A549 (cell line): ENCODE measurements around the gene ZG16.

ENCODE experiments used
- CHD2 ChIP-seq: fragments of 150-350 bp; IDR thresholded peaks from 2 replicates; pipeline ENCODE4 v1.6.1; 2014; ENCODE audit warnings: low read length; ENCODE audit not compliant: partially characterized antibody
- EP300 ChIP-seq, 2 experiments: fragments of >200 bp; sonication (Bioruptor Twin); formaldehyde crosslinking; IDR thresholded peaks; 2 replicates in 1 of 2; 3 replicates in 1 of 2; pipeline ENCODE4 v1.6.1; 2016 to 2017
- ESRRA ChIP-seq: fragments of 150-350 bp; IDR thresholded peaks from 2 replicates; pipeline ENCODE4 v1.6.1; 2014; ENCODE audit warnings: mild to moderate bottlenecking, low read length, borderline replicate concordance
- HDAC2 ChIP-seq: fragments of 200-600 bp; sonication (generic); IDR thresholded peaks from 2 replicates; pipeline ENCODE4 v1.6.1; 2016
- JUNB ChIP-seq: fragments of >200 bp; sonication (Bioruptor Twin); formaldehyde crosslinking; IDR thresholded peaks from 2 replicates; pipeline ENCODE4 v1.6.1; 2016
- NR3C1 ChIP-seq: fragments of >200 bp; sonication (Bioruptor Twin); formaldehyde crosslinking; IDR thresholded peaks from 3 replicates; pipeline ENCODE4 v1.6.1; 2017
- POLR2A ChIP-seq: IDR thresholded peaks from 2 replicates; pipeline ENCODE4 v1.6.1; 2012; ENCODE audit warnings: mild to moderate bottlenecking, low read length
- RAD21 ChIP-seq, 2 experiments: fragments of >200 bp in 1 of 2; sonication (Bioruptor Twin) in 1 of 2; formaldehyde crosslinking in 1 of 2; IDR thresholded peaks in 1 of 2; conservative IDR thresholded peaks in 1 of 2; 2 replicates in 1 of 2; 3 replicates in 1 of 2; pipeline ENCODE4 v1.6.1; 2012 to 2018; ENCODE audit warnings: inconsistent platforms in 1 of 2
- RCOR1 ChIP-seq: fragments of 150-350 bp; IDR thresholded peaks from 2 replicates; pipeline ENCODE4 v1.6.1; 2014; ENCODE audit warnings: antibody characterized with exemption, low read length, low read depth
- RFX5 ChIP-seq: fragments of 450-650 bp; IDR thresholded peaks from 2 replicates; pipeline ENCODE4 v1.7.1; 2014; ENCODE audit warnings: antibody characterized with exemption, mild to moderate bottlenecking, moderate library complexity
- TP53 ChIP-seq: fragments of 250-450 bp; sonication (Bioruptor Pico); IDR thresholded peaks from 2 replicates; pipeline ENCODE4 v1.5.0; 2021; ENCODE audit warnings: mild to moderate bottlenecking, moderate library complexity
- ZFP36 ChIP-seq: fragments of 450-650 bp; IDR thresholded peaks from 2 replicates; pipeline ENCODE4 v1.6.1; 2014; ENCODE audit warnings: borderline replicate concordance; ENCODE audit not compliant: partially characterized antibody
- TF ChIP-seq, protein P1 (sequence below): fragments of 200-600 bp; sonication (generic); IDR thresholded peaks from 2 replicates; pipeline ENCODE4 v1.6.1; 2016; ENCODE audit warnings: antibody characterized with exemption, mild to moderate bottlenecking, moderate library complexity

DNA sequence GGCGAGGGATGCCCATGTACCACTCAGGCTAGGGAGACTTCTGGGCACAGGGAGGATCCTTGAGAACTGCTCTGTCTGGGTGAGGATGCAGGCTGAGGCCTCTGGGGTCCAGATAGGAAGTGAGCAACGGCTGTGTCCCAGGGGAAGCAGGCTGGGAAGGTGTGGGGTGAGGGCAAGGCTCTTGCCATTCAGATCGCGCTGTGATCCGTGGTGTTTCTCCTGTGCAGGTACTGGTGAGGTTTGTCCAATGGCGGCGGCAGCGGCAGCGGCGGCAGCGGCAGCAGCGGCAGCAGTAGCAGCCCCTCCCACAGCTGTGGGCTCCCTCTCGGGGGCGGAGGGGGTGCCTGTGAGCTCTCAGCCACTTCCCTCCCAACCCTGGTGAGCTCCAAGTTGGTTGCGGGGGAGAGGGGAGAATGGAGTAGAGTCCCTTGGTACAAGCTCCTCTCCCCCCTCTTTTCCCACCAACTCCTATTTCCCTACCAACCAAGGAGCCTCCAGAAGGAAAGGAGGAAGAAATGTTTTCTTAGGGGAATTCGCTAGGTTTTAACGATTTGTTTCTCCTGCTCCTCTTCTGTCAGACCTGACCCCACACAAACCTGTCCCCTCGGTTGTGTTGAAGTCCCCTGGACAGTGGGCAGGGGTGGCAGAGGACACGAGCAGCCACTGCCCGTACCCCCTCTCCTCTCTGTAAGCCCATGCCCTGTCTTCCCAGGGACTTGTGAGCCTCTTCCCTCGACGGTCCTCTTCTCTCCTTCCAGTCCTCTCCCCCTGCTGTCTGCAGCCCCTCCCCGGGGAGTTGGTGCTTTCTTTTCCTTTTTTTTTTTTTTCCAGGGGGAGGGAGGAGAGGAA, 32.0 kb downstream of the ZG16 start:
- TF ChIP-seq RCOR1 = no peak
- TF ChIP-seq ZFP36 = no peak
- no peak for TF ChIP-seq NR3C1
- TF ChIP-seq POLR2A = no peak
- TF ChIP-seq EP300 (IDR thresholded peaks at IDR 0.05) = no peak
- no peak for TF ChIP-seq ESRRA
- no peak for TF ChIP-seq RFX5
- TF ChIP-seq HDAC2 = no peak
- TF ChIP-seq RAD21 (conservative IDR thresholded peaks at IDR 0.05 in 1 of 2, IDR thresholded peaks at IDR 0.05 in 1 of 2) = no peak
- TF ChIP-seq, protein P1, sequence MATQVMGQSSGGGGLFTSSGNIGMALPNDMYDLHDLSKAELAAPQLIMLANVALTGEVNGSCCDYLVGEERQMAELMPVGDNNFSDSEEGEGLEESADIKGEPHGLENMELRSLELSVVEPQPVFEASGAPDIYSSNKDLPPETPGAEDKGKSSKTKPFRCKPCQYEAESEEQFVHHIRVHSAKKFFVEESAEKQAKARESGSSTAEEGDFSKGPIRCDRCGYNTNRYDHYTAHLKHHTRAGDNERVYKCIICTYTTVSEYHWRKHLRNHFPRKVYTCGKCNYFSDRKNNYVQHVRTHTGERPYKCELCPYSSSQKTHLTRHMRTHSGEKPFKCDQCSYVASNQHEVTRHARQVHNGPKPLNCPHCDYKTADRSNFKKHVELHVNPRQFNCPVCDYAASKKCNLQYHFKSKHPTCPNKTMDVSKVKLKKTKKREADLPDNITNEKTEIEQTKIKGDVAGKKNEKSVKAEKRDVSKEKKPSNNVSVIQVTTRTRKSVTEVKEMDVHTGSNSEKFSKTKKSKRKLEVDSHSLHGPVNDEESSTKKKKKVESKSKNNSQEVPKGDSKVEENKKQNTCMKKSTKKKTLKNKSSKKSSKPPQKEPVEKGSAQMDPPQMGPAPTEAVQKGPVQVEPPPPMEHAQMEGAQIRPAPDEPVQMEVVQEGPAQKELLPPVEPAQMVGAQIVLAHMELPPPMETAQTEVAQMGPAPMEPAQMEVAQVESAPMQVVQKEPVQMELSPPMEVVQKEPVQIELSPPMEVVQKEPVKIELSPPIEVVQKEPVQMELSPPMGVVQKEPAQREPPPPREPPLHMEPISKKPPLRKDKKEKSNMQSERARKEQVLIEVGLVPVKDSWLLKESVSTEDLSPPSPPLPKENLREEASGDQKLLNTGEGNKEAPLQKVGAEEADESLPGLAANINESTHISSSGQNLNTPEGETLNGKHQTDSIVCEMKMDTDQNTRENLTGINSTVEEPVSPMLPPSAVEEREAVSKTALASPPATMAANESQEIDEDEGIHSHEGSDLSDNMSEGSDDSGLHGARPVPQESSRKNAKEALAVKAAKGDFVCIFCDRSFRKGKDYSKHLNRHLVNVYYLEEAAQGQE = no peak
- TF ChIP-seq TP53 (CRISPR knock-in tag) = no peak
- no peak for TF ChIP-seq JUNB
- TF ChIP-seq CHD2 = no peak
